Measurements from ENCODE around the gene WDR13. TPM values are rescaled to one million over a fixed set of nuclear protein-coding genes. Genes with fewer than 3 reads are reported as not detected.
"Not testable (repeated sequence)": the region's sequence is repeated elsewhere in the genome, so short reads cannot be mapped to it uniquely, and the experiment has no call there.

WDR13 gene
- 10 to 100 TPM; 90.1 to 96.8 TPM for polyA plus RNA-seq

GRCh38 chrX:48597353-48598264 is at the start of gene WDR13:
Gene WDR13, plus strand, starts transcription at chrX:48597492. Its CDS starts 505 bp downstream, at chrX:48597997.
- no peaks in the 10 kb centered on the region for H3K27me3 ChIP-seq (ENCODE audit: control insufficient read depth in 1 of 2, insufficient read depth in 2 of 2, low read length in 2 of 2)
- H3K27ac ChIP-seq (ENCODE audit: low read depth in 2 of 2, low read length in 1 of 2) = peak within 1 kb of the TSS; percentile 98 to 99
- peaks cover 0 to 2% of the 10 kb centered on the region in 2 donors for H3K9me3 ChIP-seq (ENCODE audit: control insufficient read depth in 2 of 2, insufficient read depth in 1 of 2, low read depth in 1 of 2, low read length in 1 of 2)
- peak within 1 kb of the TSS; percentile 55 to 82 for H3K4me3 ChIP-seq (ENCODE audit: low read depth in 1 of 2, low read length in 2 of 2)
- peaks cover 0 to 5% of the 10 kb centered on the region in 2 donors for H3K4me1 ChIP-seq (ENCODE audit: control insufficient read depth in 2 of 2, insufficient read depth in 2 of 2, low read length in 1 of 2)
- H3K36me3 ChIP-seq (ENCODE audit: control insufficient read depth in 2 of 2, insufficient read depth in 2 of 2, low read length in 1 of 2) = peaks cover 5 to 19% of the 10 kb centered on the region in 2 donors
- WGBS, 2 donors = 1 to 29% methylated on average over 61 to 62 of the region's 62 CpGs

- 96% methylated on average over 3 of the region's 3 CpGs for WGBS, 2 donors
- Histone ChIP-seq H3K4me1 (ENCODE audit: control insufficient read depth in 2 of 2, insufficient read depth in 2 of 2, low read length in 1 of 2) (no peaks in the 10 kb centered on the region), H3K27ac (ENCODE audit: low read depth in 2 of 2, low read length in 1 of 2) (no peak overlapping the region), H3K4me3 (ENCODE audit: low read depth in 1 of 2, low read length in 2 of 2) (no peak overlapping the region), H3K9me3 (ENCODE audit: control insufficient read depth in 2 of 2, insufficient read depth in 1 of 2, low read depth in 1 of 2, low read length in 1 of 2) (no peaks in the 10 kb centered on the region), H3K36me3 (ENCODE audit: control insufficient read depth in 2 of 2, insufficient read depth in 2 of 2, low read length in 1 of 2) (peaks cover 0 to 5% of the 10 kb centered on the region in 2 donors), H3K27me3 (ENCODE audit: control insufficient read depth in 1 of 2, insufficient read depth in 2 of 2, low read length in 2 of 2) (no peaks in the 10 kb centered on the region)
These were observed 48.4 kb upstream of the WDR13 start for GRCh38 chrX:48548871-48549270.

GRCh38 chrX:48555731-48556325 is 41.5 kb upstream of the WDR13 start:
- not testable (repeated sequence) for H3K4me3 ChIP-seq (ENCODE audit: low read depth in 1 of 2, low read length in 2 of 2); H3K9me3 ChIP-seq (ENCODE audit: control insufficient read depth in 2 of 2, insufficient read depth in 1 of 2, low read depth in 1 of 2, low read length in 1 of 2); H3K27ac ChIP-seq (ENCODE audit: low read depth in 2 of 2, low read length in 1 of 2); H3K27me3 ChIP-seq (ENCODE audit: control insufficient read depth in 1 of 2, insufficient read depth in 2 of 2, low read length in 2 of 2); H3K4me1 ChIP-seq (ENCODE audit: control insufficient read depth in 2 of 2, insufficient read depth in 2 of 2, low read length in 1 of 2)
- 84 to 86% methylated on average over 9 of the region's 9 CpGs for WGBS, 2 donors
- peaks cover 0 to 19% of the 10 kb centered on the region in 2 donors for H3K36me3 ChIP-seq (ENCODE audit: control insufficient read depth in 2 of 2, insufficient read depth in 2 of 2, low read length in 1 of 2)

GRCh38 chrX:48558271-48558670 is 39.0 kb upstream of the WDR13 start:
- H3K36me3 ChIP-seq (ENCODE audit: control insufficient read depth in 2 of 2, insufficient read depth in 2 of 2, low read length in 1 of 2) = peaks cover 0 to 23% of the 10 kb centered on the region in 2 donors
- no peaks in the 10 kb centered on the region for H3K9me3 ChIP-seq (ENCODE audit: control insufficient read depth in 2 of 2, insufficient read depth in 1 of 2, low read depth in 1 of 2, low read length in 1 of 2)
- H3K27ac ChIP-seq (ENCODE audit: low read depth in 2 of 2, low read length in 1 of 2) = no peak overlapping the region
- H3K4me1 ChIP-seq (ENCODE audit: control insufficient read depth in 2 of 2, insufficient read depth in 2 of 2, low read length in 1 of 2) = no peaks in the 10 kb centered on the region
- H3K4me3 ChIP-seq (ENCODE audit: low read depth in 1 of 2, low read length in 2 of 2) = no peak overlapping the region
- no peaks in the 10 kb centered on the region for H3K27me3 ChIP-seq (ENCODE audit: control insufficient read depth in 1 of 2, insufficient read depth in 2 of 2, low read length in 2 of 2)
- WGBS, 2 donors = 48 to 67% methylated on average over 4 of the region's 4 CpGs

DNA sequence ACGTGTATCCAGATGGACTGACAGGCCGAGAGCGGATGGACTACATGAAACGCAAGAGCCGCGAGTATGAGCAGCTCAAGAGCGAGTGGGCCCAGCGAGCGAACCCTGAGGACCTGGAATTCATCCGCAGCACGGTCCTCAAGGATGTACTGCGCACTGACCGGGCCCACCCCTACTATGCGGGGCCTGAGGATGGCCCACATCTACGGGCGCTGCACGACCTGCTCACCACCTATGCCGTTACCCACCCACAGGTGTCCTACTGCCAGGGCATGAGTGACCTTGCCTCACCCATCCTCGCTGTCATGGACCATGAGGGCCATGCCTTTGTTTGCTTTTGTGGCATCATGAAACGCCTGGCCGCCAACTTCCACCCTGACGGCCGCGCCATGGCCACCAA is 37.7 kb upstream of the WDR13 start:
- H3K9me3 ChIP-seq (ENCODE audit: control insufficient read depth in 2 of 2, insufficient read depth in 1 of 2, low read depth in 1 of 2, low read length in 1 of 2) = peaks cover 0 to 4% of the 10 kb centered on the region in 2 donors
- no peak overlapping the region for H3K27ac ChIP-seq (ENCODE audit: low read depth in 2 of 2, low read length in 1 of 2)
- H3K4me1 ChIP-seq (ENCODE audit: control insufficient read depth in 2 of 2, insufficient read depth in 2 of 2, low read length in 1 of 2) = no peaks in the 10 kb centered on the region
- 94 to 95% methylated on average over 24 of the region's 24 CpGs for WGBS, 2 donors
- no peaks in the 10 kb centered on the region for H3K27me3 ChIP-seq (ENCODE audit: control insufficient read depth in 1 of 2, insufficient read depth in 2 of 2, low read length in 2 of 2)
- H3K4me3 ChIP-seq (ENCODE audit: low read depth in 1 of 2, low read length in 2 of 2) = no peak overlapping the region
- peaks cover 0 to 23% of the 10 kb centered on the region in 2 donors for H3K36me3 ChIP-seq (ENCODE audit: control insufficient read depth in 2 of 2, insufficient read depth in 2 of 2, low read length in 1 of 2)

GRCh38 chrX:48560056-48560455 is 37.2 kb upstream of the WDR13 start:
- H3K4me1 ChIP-seq (ENCODE audit: control insufficient read depth in 2 of 2, insufficient read depth in 2 of 2, low read length in 1 of 2) = no peaks in the 10 kb centered on the region
- WGBS, 2 donors = 91 to 96% methylated on average over 14 of the region's 14 CpGs
- H3K27me3 ChIP-seq (ENCODE audit: control insufficient read depth in 1 of 2, insufficient read depth in 2 of 2, low read length in 2 of 2) = no peaks in the 10 kb centered on the region
- H3K27ac ChIP-seq (ENCODE audit: low read depth in 2 of 2, low read length in 1 of 2) = no peak overlapping the region
- peaks cover 0 to 4% of the 10 kb centered on the region in 2 donors for H3K9me3 ChIP-seq (ENCODE audit: control insufficient read depth in 2 of 2, insufficient read depth in 1 of 2, low read depth in 1 of 2, low read length in 1 of 2)
- H3K36me3 ChIP-seq (ENCODE audit: control insufficient read depth in 2 of 2, insufficient read depth in 2 of 2, low read length in 1 of 2) = peaks cover 0 to 23% of the 10 kb centered on the region in 2 donors
- H3K4me3 ChIP-seq (ENCODE audit: low read depth in 1 of 2, low read length in 2 of 2) = no peak overlapping the region

GRCh38 chrX:48560681-48561080 is 36.6 kb upstream of the WDR13 start:
- Histone ChIP-seq H3K36me3 (ENCODE audit: control insufficient read depth in 2 of 2, insufficient read depth in 2 of 2, low read length in 1 of 2) (peaks cover 0 to 23% of the 10 kb centered on the region in 2 donors), H3K4me1 (ENCODE audit: control insufficient read depth in 2 of 2, insufficient read depth in 2 of 2, low read length in 1 of 2) (no peaks in the 10 kb centered on the region), H3K27me3 (ENCODE audit: control insufficient read depth in 1 of 2, insufficient read depth in 2 of 2, low read length in 2 of 2) (no peaks in the 10 kb centered on the region), H3K27ac (ENCODE audit: low read depth in 2 of 2, low read length in 1 of 2) (no peak overlapping the region), H3K9me3 (ENCODE audit: control insufficient read depth in 2 of 2, insufficient read depth in 1 of 2, low read depth in 1 of 2, low read length in 1 of 2) (peaks cover 0 to 4% of the 10 kb centered on the region in 2 donors), H3K4me3 (ENCODE audit: low read depth in 1 of 2, low read length in 2 of 2) (no peak overlapping the region)
- WGBS, 2 donors = 92 to 94% methylated on average over 12 of the region's 12 CpGs

GRCh38 chrX:48569958-48570357 is 27.3 kb upstream of the WDR13 start:
- H3K9me3 ChIP-seq (ENCODE audit: control insufficient read depth in 2 of 2, insufficient read depth in 1 of 2, low read depth in 1 of 2, low read length in 1 of 2) = peaks cover 0 to 6% of the 10 kb centered on the region in 2 donors
- H3K4me1 ChIP-seq (ENCODE audit: control insufficient read depth in 2 of 2, insufficient read depth in 2 of 2, low read length in 1 of 2) = no peaks in the 10 kb centered on the region
- H3K36me3 ChIP-seq (ENCODE audit: control insufficient read depth in 2 of 2, insufficient read depth in 2 of 2, low read length in 1 of 2) = no peaks in the 10 kb centered on the region
- no peaks in the 10 kb centered on the region for H3K27me3 ChIP-seq (ENCODE audit: control insufficient read depth in 1 of 2, insufficient read depth in 2 of 2, low read length in 2 of 2)
- WGBS, 2 donors = 67 to 68% methylated on average over 1 of the region's 1 CpG
- no peak overlapping the region for H3K4me3 ChIP-seq (ENCODE audit: low read depth in 1 of 2, low read length in 2 of 2)
- no peak overlapping the region for H3K27ac ChIP-seq (ENCODE audit: low read depth in 2 of 2, low read length in 1 of 2)

- Histone ChIP-seq H3K27ac (ENCODE audit: low read depth in 2 of 2, low read length in 1 of 2) (peak overlapping the region; percentile 93 to 97), H3K9me3 (ENCODE audit: control insufficient read depth in 2 of 2, insufficient read depth in 1 of 2, low read depth in 1 of 2, low read length in 1 of 2) (peaks cover 0 to 6% of the 10 kb centered on the region in 2 donors), H3K36me3 (ENCODE audit: control insufficient read depth in 2 of 2, insufficient read depth in 2 of 2, low read length in 1 of 2) (peaks cover 3 to 17% of the 10 kb centered on the region in 2 donors), H3K4me3 (ENCODE audit: low read depth in 1 of 2, low read length in 2 of 2) (peak overlapping the region; percentile 24 to 78), H3K27me3 (ENCODE audit: control insufficient read depth in 1 of 2, insufficient read depth in 2 of 2, low read length in 2 of 2) (no peaks in the 10 kb centered on the region), H3K4me1 (ENCODE audit: control insufficient read depth in 2 of 2, insufficient read depth in 2 of 2, low read length in 1 of 2) (peaks cover 0 to 6% of the 10 kb centered on the region in 2 donors)
- WGBS, 2 donors = 39 to 51% methylated on average over 19 of the region's 19 CpGs
These were observed 23.5 kb upstream of the WDR13 start for GRCh38 chrX:48573690-48574269.

All from esophagus (tissue), 2 donors.